GM18517 (cell line): ENCODE measurements around the gene PIK3R5.
"Not testable (repeated sequence)": the region's sequence is repeated elsewhere in the genome, so short reads cannot be mapped to it uniquely, and the experiment has no call there.

Source experiments
- ATAC-seq: cut with Tn5 transposase; IDR thresholded peaks from one replicate; pipeline ENCODE4 v1.9.1; 2021; ENCODE audit warnings: mild to moderate bottlenecking, moderate library complexity; ENCODE audit not compliant: unreplicated experiment

PIK3R5 gene

GRCh38 chr17:8985054-8985701 is 19.7 kb upstream of the PIK3R5 start:
- ATAC-seq, result no peak

- not testable (repeated sequence) for ATAC-seq
Observed at GRCh38 chr17:8984225-8984624, 18.7 kb upstream of the PIK3R5 start.

- ATAC-seq, result no peak
Observed at GRCh38 chr17:8981443-8981842, 15.9 kb upstream of the PIK3R5 start.

GRCh38 chr17:8979715-8980114 is 14.2 kb upstream of the PIK3R5 start:
- no peak for ATAC-seq

- ATAC-seq, result no peak
Observed at GRCh38 chr17:8976638-8977037, 11.1 kb upstream of the PIK3R5 start.

GRCh38 chr17:8975091-8975725 is 9.7 kb upstream of the PIK3R5 start:
- no peak for ATAC-seq

- no peak for ATAC-seq
Observed at GRCh38 chr17:8969901-8970300, 4.4 kb upstream of the PIK3R5 start.

GRCh38 chr17:8968503-8968902 is 3.0 kb upstream of the PIK3R5 start:
- ATAC-seq, result no peak

- no peak for ATAC-seq
Observed at GRCh38 chr17:8967861-8968260, 2.4 kb upstream of the PIK3R5 start.

GRCh38 chr17:8966926-8967325 is 1.4 kb upstream of the PIK3R5 start:
- no peak for ATAC-seq

GRCh38 chr17:8964801-8965393 is 610 bp downstream of the PIK3R5 start:
- ATAC-seq, result peak; percentile 15

GRCh38 chr17:8963647-8964258 is 1.8 kb downstream of the PIK3R5 start:
- ATAC-seq, result no peak

- no peak for ATAC-seq
Observed at GRCh38 chr17:8963014-8963413, 2.5 kb downstream of the PIK3R5 start.

GRCh38 chr17:8961829-8962228 is 3.7 kb downstream of the PIK3R5 start:
- ATAC-seq, result no peak

GRCh38 chr17:8960325-8961140 is 5.0 kb downstream of the PIK3R5 start:
- no peak for ATAC-seq

GRCh38 chr17:8959312-8959918 is 6.1 kb downstream of the PIK3R5 start:
- no peak for ATAC-seq

- ATAC-seq, result no peak
Observed at GRCh38 chr17:8957721-8958120, 7.8 kb downstream of the PIK3R5 start.

GRCh38 chr17:8956465-8956902 is 9.0 kb downstream of the PIK3R5 start:
- ATAC-seq, result no peak

- no peak for ATAC-seq
Observed at GRCh38 chr17:8955021-8955959, 10.2 kb downstream of the PIK3R5 start.

- ATAC-seq, result peak; percentile 67
Observed at GRCh38 chr17:8954339-8954738, 11.2 kb downstream of the PIK3R5 start.
